Lung (tissue), 12 donors: ENCODE results near the gene MLIP. TPM values are rescaled to one million over a fixed set of nuclear protein-coding genes. Genes with fewer than 3 reads are reported as not detected.

Source experiments
- ATAC-seq: fragments of 200-7000 bp; cut with Tn5 transposase; one replicate; pipeline ENCODE4 v1.9.1; 2020; ENCODE audit warnings: moderate number of reproducible peaks; ENCODE audit not compliant: insufficient read depth, low FRiP score
- DNase-seq, 3 donors: peaks; one replicate each; pipeline ENCODE4 v3.0.0-alpha.2; 2013 to 2017
- H3K27ac ChIP-seq, 2 donors: one replicate each; pipeline ENCODE4 v1.5.1; 2013; ENCODE audit warnings: mild to moderate bottlenecking in 2 of 2, moderate library complexity in 2 of 2, control low read depth in 1 of 2, inconsistent platforms in 1 of 2, low read depth in 1 of 2, low read length in 1 of 2
- H3K27me3 ChIP-seq, 3 donors: one replicate each; pipeline ENCODE4 v1.5.1; 2013; ENCODE audit warnings: low read length in 2 of 3; ENCODE audit not compliant: control insufficient read depth in 3 of 3, insufficient read depth in 3 of 3
- H3K36me3 ChIP-seq, 4 donors: one replicate each; pipeline ENCODE4 v1.5.1; 2013; ENCODE audit warnings: low read length in 4 of 4, mild to moderate bottlenecking in 1 of 4, moderate library complexity in 1 of 4; ENCODE audit not compliant: control insufficient read depth in 4 of 4, insufficient read depth in 4 of 4
- H3K4me1 ChIP-seq, 5 donors: one replicate each; pipeline ENCODE4 v1.5.1; 2013; ENCODE audit warnings: low read length in 5 of 5, mild to moderate bottlenecking in 2 of 5, moderate library complexity in 1 of 5; ENCODE audit not compliant: control insufficient read depth in 5 of 5, insufficient read depth in 5 of 5
- H3K4me3 ChIP-seq: one replicate; pipeline ENCODE4 v1.5.1; 2013; ENCODE audit warnings: mild to moderate bottlenecking, control low read depth, moderate library complexity
- H3K9ac ChIP-seq, 2 donors: one replicate each; pipeline ENCODE4 v1.5.1; 2013; ENCODE audit warnings: low read length in 2 of 2, control low read depth in 1 of 2; ENCODE audit not compliant: insufficient read depth in 1 of 2
- H3K9me3 ChIP-seq, 4 donors: one replicate each; pipeline ENCODE4 v1.5.1; 2013; ENCODE audit warnings: low read length in 3 of 4, mild to moderate bottlenecking in 1 of 4, moderate library complexity in 1 of 4; ENCODE audit not compliant: control insufficient read depth in 4 of 4, insufficient read depth in 3 of 4
- WGBS, 2 donors: extraction: QIAGEN DNeasy Blood & Tissue Kit; methylation state at CpG; one replicate each; pipeline ENCODE4 v1.1.7; 2013; 5-methylcytosine and 5-hydroxymethylcytosine counted together
- polyA plus RNA-seq, 2 donors: library from polyadenylated mRNA; stranded (reverse); fragments of 200-250 nt; gene quantifications; one replicate each; pipeline ENCODE4 v1.2.1, GENCODE V29; 2013
- total RNA-seq, 2 donors: library from RNA; depleted of rRNA in 1 of 2; stranded (reverse); fragments of >200 nt in 1 of 2; gene quantifications; one replicate each; pipeline ENCODE4 v1.2.1, GENCODE V29; 2014 to 2021
- TF ChIP-seq, protein P1 (sequence below): IDR thresholded peaks from 2 replicates; pipeline ENCODE4 v1.5.1; 2012; ENCODE audit warnings: mild to moderate bottlenecking; ENCODE audit errors: control extremely low read depth, extremely low read depth
- donor health status: control.
- donor health status: control.
- donor health status: Bipolar disorder and iron deficiency.
- donor health status: healthy.
- donor health status: DM: yes; HTN: yes; CAD: no.

Gene MLIP
- total and polyA plus RNA-seq, 4 donors, result 0.16 to 1.3 (median 0.35) TPM

DNA sequence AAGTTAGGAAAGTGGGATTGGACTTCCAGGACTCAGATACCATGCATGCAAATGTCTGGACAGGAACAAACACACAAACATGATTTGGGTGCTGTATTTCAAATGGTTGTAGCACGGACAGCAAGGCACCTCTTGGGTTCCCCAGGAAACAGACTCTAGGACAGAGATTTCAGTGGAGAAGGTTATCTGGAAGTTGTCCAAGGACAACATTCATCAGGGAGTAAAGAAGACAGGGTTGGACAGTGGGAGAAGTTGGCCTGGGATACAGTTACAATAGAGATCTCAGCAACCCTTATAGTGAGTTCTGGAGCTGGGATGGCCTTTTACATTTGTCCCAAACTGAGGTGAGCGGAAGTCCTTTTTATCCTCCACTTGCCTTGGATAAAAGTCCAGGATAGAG is 177.2 kb downstream of the MLIP start:
- no peaks in the 10 kb centered on the region for H3K27me3 ChIP-seq
- ATAC-seq (no peak), DNase-seq (no peak)
- H3K36me3 ChIP-seq, result no peaks in the 10 kb centered on the region
- H3K4me3 ChIP-seq, result no peak overlapping the region
- H3K27ac ChIP-seq, result no peak overlapping the region
- H3K9me3 ChIP-seq, result no peaks in the 10 kb centered on the region
- TF ChIP-seq, protein P1, sequence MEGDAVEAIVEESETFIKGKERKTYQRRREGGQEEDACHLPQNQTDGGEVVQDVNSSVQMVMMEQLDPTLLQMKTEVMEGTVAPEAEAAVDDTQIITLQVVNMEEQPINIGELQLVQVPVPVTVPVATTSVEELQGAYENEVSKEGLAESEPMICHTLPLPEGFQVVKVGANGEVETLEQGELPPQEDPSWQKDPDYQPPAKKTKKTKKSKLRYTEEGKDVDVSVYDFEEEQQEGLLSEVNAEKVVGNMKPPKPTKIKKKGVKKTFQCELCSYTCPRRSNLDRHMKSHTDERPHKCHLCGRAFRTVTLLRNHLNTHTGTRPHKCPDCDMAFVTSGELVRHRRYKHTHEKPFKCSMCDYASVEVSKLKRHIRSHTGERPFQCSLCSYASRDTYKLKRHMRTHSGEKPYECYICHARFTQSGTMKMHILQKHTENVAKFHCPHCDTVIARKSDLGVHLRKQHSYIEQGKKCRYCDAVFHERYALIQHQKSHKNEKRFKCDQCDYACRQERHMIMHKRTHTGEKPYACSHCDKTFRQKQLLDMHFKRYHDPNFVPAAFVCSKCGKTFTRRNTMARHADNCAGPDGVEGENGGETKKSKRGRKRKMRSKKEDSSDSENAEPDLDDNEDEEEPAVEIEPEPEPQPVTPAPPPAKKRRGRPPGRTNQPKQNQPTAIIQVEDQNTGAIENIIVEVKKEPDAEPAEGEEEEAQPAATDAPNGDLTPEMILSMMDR, result no peak
- WGBS, 2 donors, result 87 to 96% methylated on average over 2 of the region's 2 CpGs
- H3K4me1 ChIP-seq, result peaks cover 0 to 1% (median 0%) of the 10 kb centered on the region in 5 donors
- H3K9ac ChIP-seq, result no peak overlapping the region

DNA sequence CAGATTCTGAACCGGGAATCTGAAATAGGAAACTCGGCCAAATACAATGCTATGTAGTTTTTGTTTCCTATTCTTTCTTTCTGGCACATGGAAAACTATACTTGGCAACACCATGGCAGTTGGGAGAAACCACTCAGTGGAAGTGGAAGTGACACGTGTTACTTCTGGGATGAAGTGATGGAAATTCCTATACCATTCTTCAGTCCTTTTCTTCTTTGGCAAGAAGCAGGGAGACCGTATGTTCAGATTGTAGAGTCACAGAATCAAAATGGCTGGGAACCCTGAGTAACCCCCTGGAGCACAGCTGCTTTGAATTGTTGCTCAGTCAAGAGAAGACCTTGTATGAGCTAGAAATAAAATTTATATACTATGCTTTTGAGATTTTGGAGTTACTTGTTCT is 178.2 kb downstream of the MLIP start:
- H3K9ac ChIP-seq, result no peak overlapping the region
- TF ChIP-seq, protein P1, result no peak
- H3K4me1 ChIP-seq, result no peaks in the 10 kb centered on the region
- DNase-seq (no peak), ATAC-seq (no peak)
- H3K27ac ChIP-seq, result no peak overlapping the region
- H3K9me3 ChIP-seq, result no peaks in the 10 kb centered on the region
- H3K4me3 ChIP-seq, result no peak overlapping the region
- WGBS, 2 donors, result 83 to 85% methylated on average over 4 of the region's 4 CpGs
- H3K36me3 ChIP-seq, result no peaks in the 10 kb centered on the region
- H3K27me3 ChIP-seq, result no peaks in the 10 kb centered on the region

DNA sequence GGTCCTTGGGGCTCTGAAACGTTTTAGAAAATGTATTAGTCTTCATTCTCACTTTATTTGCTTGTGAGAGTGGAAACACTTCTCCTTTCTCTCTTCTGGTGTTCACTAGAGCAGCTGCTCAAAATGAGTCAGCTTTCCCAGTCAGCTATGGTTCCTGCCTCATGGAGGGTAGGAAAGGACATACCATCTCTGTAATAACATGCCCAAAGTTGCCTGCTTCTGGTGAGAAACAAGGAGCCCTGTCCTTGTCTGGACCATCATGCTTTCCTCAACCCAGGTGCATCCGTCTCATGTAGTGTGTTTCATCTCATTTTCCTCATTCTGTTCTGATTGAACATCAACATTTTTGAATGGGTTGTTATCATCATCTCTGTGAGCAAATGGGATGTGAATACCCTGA is 179.9 kb downstream of the MLIP start:
- no peak overlapping the region for H3K4me3 ChIP-seq
- TF ChIP-seq, protein P1, result no peak
- H3K27ac ChIP-seq, result no peak overlapping the region
- no peaks in the 10 kb centered on the region for H3K4me1 ChIP-seq
- 47 to 53% methylated on average over 2 of the region's 2 CpGs for WGBS, 2 donors
- H3K9me3 ChIP-seq, result peaks cover 0 to 7% (median 0%) of the 10 kb centered on the region in 4 donors
- ATAC-seq (no peak), DNase-seq (no peak)
- no peak overlapping the region for H3K9ac ChIP-seq
- no peaks in the 10 kb centered on the region for H3K36me3 ChIP-seq
- no peaks in the 10 kb centered on the region for H3K27me3 ChIP-seq

DNA sequence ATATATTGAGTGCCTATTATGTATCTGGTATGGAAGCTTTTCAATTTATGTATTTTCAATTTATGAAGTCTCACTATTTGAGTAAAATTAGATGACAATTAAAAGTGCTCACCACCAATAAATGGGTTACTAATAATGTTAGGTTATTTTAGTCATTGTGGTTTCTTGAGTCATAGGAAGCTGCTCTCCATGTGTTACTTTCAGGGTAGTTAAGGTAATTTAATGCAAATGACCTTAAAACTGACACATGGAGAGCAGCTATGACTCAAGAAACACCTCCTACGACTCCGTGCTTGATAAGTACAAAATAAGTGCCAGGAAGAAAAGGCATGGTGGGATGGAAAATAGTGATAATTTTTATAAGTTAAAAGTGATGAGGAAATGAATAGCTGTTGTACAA is 180.5 kb downstream of the MLIP start:
- WGBS, 2 donors, result 42 to 44% methylated on average over 2 of the region's 2 CpGs
- Histone ChIP-seq H3K4me1 (no peaks in the 10 kb centered on the region), H3K27ac (no peak overlapping the region), H3K9ac (no peak overlapping the region), H3K4me3 (no peak overlapping the region), H3K36me3 (no peaks in the 10 kb centered on the region), H3K27me3 (no peaks in the 10 kb centered on the region), H3K9me3 (peaks cover 0 to 7% (median 0%) of the 10 kb centered on the region in 4 donors)
- TF ChIP-seq, protein P1, result no peak
- no peak for DNase-seq
- no peak for ATAC-seq
